Skeletal muscle tissue (tissue), 5 donors: ENCODE measurements around the gene SLFN12. TPM values are rescaled to one million over a fixed set of nuclear protein-coding genes. Genes with fewer than 3 reads are reported as not detected.

Source experiments
- H3K27ac ChIP-seq: one replicate; pipeline ENCODE4 v1.7.0; 2013; ENCODE audit warnings: mild to moderate bottlenecking, low read depth, low read length, inconsistent platforms
- H3K27me3 ChIP-seq, 3 donors: one replicate each; pipeline ENCODE4 v1.7.0; 2013; ENCODE audit warnings: low read length in 3 of 3; ENCODE audit not compliant: control insufficient read depth in 3 of 3, insufficient read depth in 3 of 3
- H3K36me3 ChIP-seq, 3 donors: one replicate each; pipeline ENCODE4 v1.7.0; 2013; ENCODE audit warnings: low read length in 3 of 3; ENCODE audit not compliant: control insufficient read depth in 3 of 3, insufficient read depth in 3 of 3
- H3K4me1 ChIP-seq, 3 donors: one replicate each; pipeline ENCODE4 v1.7.0; 2013; ENCODE audit warnings: low read length in 3 of 3, mild to moderate bottlenecking in 3 of 3; ENCODE audit not compliant: control insufficient read depth in 3 of 3, insufficient read depth in 3 of 3
- H3K4me3 ChIP-seq, 3 donors: one replicate each; pipeline ENCODE4 v1.7.0; 2013; ENCODE audit warnings: low read length in 3 of 3
- H3K9ac ChIP-seq, 3 donors: one replicate each; pipeline ENCODE4 v1.7.0; 2013; ENCODE audit warnings: low read length in 3 of 3, mild to moderate bottlenecking in 3 of 3, moderate library complexity in 2 of 3, low read depth in 1 of 3
- H3K9me3 ChIP-seq, 3 donors: one replicate each; pipeline ENCODE4 v1.7.0; 2013; ENCODE audit warnings: low read length in 3 of 3; ENCODE audit not compliant: control insufficient read depth in 3 of 3
- small RNA-seq: library from RNA; depleted of rRNA; stranded (forward); fragments of <200 nt; gene quantifications from one replicate; pipeline ENCODE3, GENCODE V24; 2014
- total RNA-seq: library from RNA; depleted of rRNA; stranded (reverse); fragments of >200 nt; gene quantifications from one replicate; pipeline ENCODE4 v1.2.3, GENCODE V29; 2014
- donor health status: Osteomylitis.

The SLFN12 gene
- total RNA-seq, 1 donor from 2014 or later: 16.7 TPM

DNA sequence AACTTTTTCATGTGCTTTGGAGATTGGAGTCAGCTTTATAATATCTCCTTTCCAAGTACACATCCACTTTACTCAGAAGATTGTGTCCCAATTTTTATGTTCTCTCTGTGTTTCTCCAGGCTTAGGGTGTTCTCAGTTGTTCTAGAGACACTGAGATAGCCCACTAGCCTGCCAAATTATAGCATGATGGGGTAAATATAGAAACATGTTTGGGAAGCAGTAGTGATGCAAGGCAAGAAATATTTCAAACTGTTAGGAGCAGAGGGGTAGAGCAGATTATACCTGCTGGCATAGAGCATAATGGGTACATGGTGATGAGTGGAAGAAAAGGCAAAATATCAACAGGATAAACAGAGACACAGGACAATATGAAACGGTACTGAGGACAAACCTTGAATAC lies 71.3 kb downstream of the SLFN12 start:
- no peak overlapping the region for H3K9ac ChIP-seq
- H3K27me3 ChIP-seq: peaks cover 0 to 4% (median 2%) of the 10 kb centered on the region in 3 donors
- no peaks in the 10 kb centered on the region for H3K9me3 ChIP-seq
- peaks cover 0 to 13% (median 4%) of the 10 kb centered on the region in 3 donors for H3K36me3 ChIP-seq
- no peak overlapping the region for H3K27ac ChIP-seq
- no peak overlapping the region for H3K4me3 ChIP-seq
- peaks cover 0 to 8% (median 3%) of the 10 kb centered on the region in 3 donors for H3K4me1 ChIP-seq

Small RNA genes lying within 50 kb of the gene (small RNA-seq; reads per million reads assigned to genes)
- gene AC060766.3: not detected
- gene AC060766.5: not detected

Other genes starting within 250 kb of the SLFN12 start
- not detected for gene SLC35G3, start 238.1 kb downstream of the SLFN12 start, total RNA-seq
- 6.3 TPM for gene SLFN5, start 189.4 kb downstream of the SLFN12 start, total RNA-seq
- 16.7 TPM for gene SLFN11, start 58.9 kb downstream of the SLFN12 start, total RNA-seq
- 1.0 TPM for gene SLFN13, start 16.3 kb upstream of the SLFN12 start, total RNA-seq
- gene SLFN12L, start 105.2 kb upstream of the SLFN12 start, total RNA-seq: 0.52 TPM
- gene SLFN14, start 128.3 kb upstream of the SLFN12 start, total RNA-seq: 1.0 TPM
- 4.7 TPM for gene PEX12, start 146.1 kb upstream of the SLFN12 start, total RNA-seq
- 45.4 TPM for gene AP2B1, start 154.8 kb upstream of the SLFN12 start, total RNA-seq